ENCODE measurements around the gene FAR2. TPM values are rescaled to one million over a fixed set of nuclear protein-coding genes. Genes with fewer than 3 reads are reported as not detected.

Gene FAR2
- total RNA-seq, 2 donors from 2014 or later: 3.0 to 10.0 TPM

DNA sequence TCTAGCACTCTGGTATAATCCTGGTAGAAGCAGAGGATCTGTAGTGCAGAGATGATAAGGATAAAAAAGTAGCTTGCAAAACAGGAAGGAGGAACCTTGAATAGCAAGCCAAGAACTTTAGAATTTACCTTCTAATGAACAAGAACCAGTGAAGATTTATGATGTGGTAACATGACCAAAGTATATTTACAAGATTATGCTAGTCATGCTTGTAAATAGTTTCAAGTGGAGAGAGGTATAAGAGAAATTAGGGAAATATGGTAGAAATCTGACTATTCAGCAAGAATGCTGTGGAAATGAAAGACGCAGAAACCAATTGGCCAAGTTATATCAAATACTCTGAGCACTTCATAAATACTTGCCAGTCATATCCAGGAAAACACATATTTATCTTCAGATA lies 184.1 kb downstream of the FAR2 start:
- TF ChIP-seq CTCF (IDR thresholded peaks at IDR 0.05): no peak
- peaks cover 0 to 3% of the 10 kb centered on the region in 2 donors for H3K4me1 ChIP-seq

GRCh38 chr12:29334937-29335336 lies 185.9 kb downstream of the FAR2 start:
- Histone ChIP-seq H3K27ac (no peak overlapping the region), H3K4me3 (no peak overlapping the region), H3K4me1 (peaks cover 0 to 3% of the 10 kb centered on the region in 2 donors), H3K36me3 (no peaks in the 10 kb centered on the region), H3K27me3 (no peaks in the 10 kb centered on the region), H3K9me3 (no peaks in the 10 kb centered on the region)
- no peak for DNase-seq (ENCODE audit: low spot score)
- no peak for TF ChIP-seq CTCF (IDR thresholded peaks at IDR 0.05)

More for the DNA sequence above, 184.1 kb downstream of the FAR2 start:
- no peak for DNase-seq (ENCODE audit: low spot score)
- Histone ChIP-seq H3K9me3 (no peaks in the 10 kb centered on the region), H3K36me3 (no peaks in the 10 kb centered on the region), H3K4me3 (no peak overlapping the region), H3K27me3 (no peaks in the 10 kb centered on the region), H3K27ac (peak overlapping the region in 1 of 2 donors; percentile 59)

- Histone ChIP-seq H3K9me3 (no peaks in the 10 kb centered on the region), H3K36me3 (peaks cover 12% of the 10 kb centered on the region), H3K4me1 (peaks cover 0 to 3% of the 10 kb centered on the region in 2 donors), H3K27ac (no peak overlapping the region), H3K27me3 (no peaks in the 10 kb centered on the region), H3K4me3 (no peak overlapping the region)
- no peak for TF ChIP-seq CTCF (IDR thresholded peaks at IDR 0.05)
- DNase-seq (ENCODE audit: low spot score): no peak
Measured at GRCh38 chr12:29337325-29337724, 188.2 kb downstream of the FAR2 start.

DNA sequence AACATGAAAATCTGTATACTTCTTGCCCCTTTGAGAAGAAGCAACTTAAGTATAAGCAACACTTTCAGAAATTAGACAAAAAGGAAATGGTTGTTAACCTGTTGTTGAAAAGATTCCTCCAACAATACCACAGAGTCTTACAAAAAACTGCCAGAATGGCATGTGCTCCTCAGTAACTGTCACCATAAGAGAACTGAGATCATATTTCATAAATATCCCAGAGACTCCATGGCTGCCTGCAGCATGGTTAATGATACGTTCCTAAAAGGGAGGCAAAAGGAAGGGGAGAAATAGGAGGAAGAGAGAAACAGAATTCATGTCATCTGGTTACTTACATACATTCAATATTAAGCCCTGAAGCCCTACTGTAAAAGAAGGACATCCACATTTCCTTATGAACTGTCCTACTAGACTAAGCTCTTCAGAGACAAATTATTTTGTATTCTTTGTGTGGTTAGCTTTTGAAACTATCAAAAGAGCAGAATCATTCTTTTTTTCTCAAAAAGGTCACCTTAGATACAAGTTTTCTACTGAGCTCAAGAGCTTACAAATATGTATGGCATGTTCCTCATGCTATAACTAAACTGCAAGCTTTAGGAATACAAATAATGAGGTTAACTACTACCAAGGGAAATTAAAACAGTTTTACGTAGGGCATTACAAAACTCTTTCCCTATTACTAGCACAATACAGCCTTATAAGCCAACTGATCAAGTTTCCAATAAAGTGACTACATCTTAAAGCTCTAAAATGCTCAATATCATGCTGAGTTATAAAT lies 194.1 kb downstream of the FAR2 start:
- no peaks in the 10 kb centered on the region for H3K27me3 ChIP-seq
- TF ChIP-seq CTCF (IDR thresholded peaks at IDR 0.05): no peak
- no peaks in the 10 kb centered on the region for H3K4me1 ChIP-seq
- no peak for DNase-seq (ENCODE audit: low spot score)
- peak overlapping the region in 1 of 2 donors; percentile 60 for H3K27ac ChIP-seq
- no peaks in the 10 kb centered on the region for H3K9me3 ChIP-seq
- H3K36me3 ChIP-seq: peaks cover 35% of the 10 kb centered on the region
- no peak overlapping the region for H3K4me3 ChIP-seq

DNA sequence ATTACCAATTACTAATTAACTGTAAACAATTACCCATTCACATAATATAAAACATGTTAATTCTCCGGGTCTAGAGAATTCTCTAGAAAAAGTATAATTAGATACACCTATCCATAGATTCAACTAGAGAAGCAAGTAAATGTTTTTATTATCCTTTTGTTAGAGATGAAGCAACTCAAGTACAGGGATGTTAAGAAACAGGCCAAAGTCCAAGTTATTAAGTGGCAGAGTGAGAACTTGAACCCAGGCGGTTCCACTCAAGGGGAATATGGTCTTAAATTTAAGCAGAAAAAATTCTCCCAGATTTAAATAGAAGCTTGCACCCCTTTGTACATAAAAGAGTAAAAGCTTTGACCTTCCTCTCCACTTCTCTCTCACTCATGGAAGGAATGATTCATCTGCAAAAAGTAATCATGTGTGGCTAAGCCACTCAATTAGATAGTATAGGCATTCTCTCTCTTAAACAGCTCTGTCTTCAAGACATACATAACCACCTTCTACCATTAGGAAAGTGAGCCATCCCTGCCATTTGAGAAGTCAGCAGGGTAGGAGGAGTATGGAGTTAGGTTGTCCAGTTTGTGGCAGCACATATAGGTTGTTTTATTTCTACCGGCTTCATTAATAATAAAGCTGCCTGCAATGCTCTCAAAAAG lies 197.8 kb downstream of the FAR2 start:
- H3K36me3 ChIP-seq: peaks cover 24% of the 10 kb centered on the region

More for the DNA sequence above, 197.8 kb downstream of the FAR2 start:
- Histone ChIP-seq H3K27ac (no peak overlapping the region), H3K9me3 (no peaks in the 10 kb centered on the region), H3K27me3 (no peaks in the 10 kb centered on the region), H3K4me1 (no peaks in the 10 kb centered on the region), H3K4me3 (no peak overlapping the region)
- DNase-seq (ENCODE audit: low spot score): no peak
- TF ChIP-seq CTCF (IDR thresholded peaks at IDR 0.05): no peak

All from right atrium auricular region (tissue), 2 donors.